Heart left ventricle (tissue), 16 donors: Measurements from ENCODE around the gene PLD6. TPM values are rescaled to one million over a fixed set of nuclear protein-coding genes. Genes with fewer than 3 reads are reported as not detected.
A peak's percentile ranks its signal among the peaks of the same experiment; 100 is the strongest.

Experiments used
- ATAC-seq, 4 donors: fragments of 200-7000 bp; cut with Tn5 transposase; one replicate each; pipeline ENCODE4 v1.9.1; 2020 to 2022; ENCODE audit warnings: moderate library complexity in 4 of 4, mild to moderate bottlenecking in 3 of 4, moderate number of reproducible peaks in 1 of 4
- DNase-seq, 5 donors: peaks; one replicate each; pipeline ENCODE4 v3.0.0-alpha.2; 2020
- H3K27ac ChIP-seq, 12 donors: fragments of 200-600 bp; sonication (generic) in 4 of 12; one replicate each; pipeline versions ENCODE4 v1.5.0 to v1.8.0; 2016 to 2022; ENCODE audit warnings: mild to moderate bottlenecking in 2 of 12
- H3K27me3 ChIP-seq, 9 donors: fragments of 200-600 bp; sonication (generic) in 2 of 9; one replicate each; pipeline versions ENCODE4 v1.5.1 to v1.8.0; 2016 to 2022; ENCODE audit warnings: mild to moderate bottlenecking in 3 of 9
- H3K36me3 ChIP-seq, 9 donors: fragments of 200-600 bp; sonication (generic) in 2 of 9; one replicate each; pipeline versions ENCODE4 v1.5.0 to v1.8.0; 2018 to 2022; ENCODE audit warnings: mild to moderate bottlenecking in 2 of 9
- H3K4me1 ChIP-seq, 12 donors: fragments of 200-600 bp; sonication (generic) in 4 of 12; one replicate each; pipeline versions ENCODE4 v1.5.0 to v1.8.0; 2016 to 2022; ENCODE audit warnings: mild to moderate bottlenecking in 3 of 12
- H3K4me3 ChIP-seq, 12 donors: fragments of 200-600 bp; sonication (generic) in 4 of 12; one replicate each; pipeline versions ENCODE4 v1.5.0 to v1.8.0; 2017 to 2022; ENCODE audit warnings: mild to moderate bottlenecking in 9 of 12, moderate library complexity in 4 of 12
- H3K9me3 ChIP-seq, 12 donors: fragments of 200-600 bp; sonication (generic) in 4 of 12; one replicate each; pipeline versions ENCODE4 v1.5.0 to v1.8.0; 2016 to 2022; ENCODE audit warnings: mild to moderate bottlenecking in 1 of 12
- CTCF ChIP-seq, 12 donors: fragments of 200-600 bp; sonication (generic) in 4 of 12; IDR thresholded peaks; one replicate each; pipeline versions ENCODE4 v1.5.0 to v1.8.0; 2018 to 2022; ENCODE audit warnings: antibody characterized with exemption in 12 of 12, mild to moderate bottlenecking in 5 of 12
- POLR2A ChIP-seq, 2 donors: fragments of 450-650 bp; IDR thresholded peaks; one replicate each; pipeline ENCODE4 v1.6.1; 2017; ENCODE audit warnings: antibody characterized with exemption in 2 of 2, mild to moderate bottlenecking in 2 of 2, moderate library complexity in 2 of 2
- WGBS, 4 donors: extraction: QIAGEN DNeasy Blood & Tissue Kit in 2 of 4; methylation state at CpG; one replicate each; pipeline versions ENCODE4 v1.1.5 to v1.1.7; 2013 to 2018; 5-methylcytosine and 5-hydroxymethylcytosine counted together
- intact Hi-C, 10 donors: fragments of 100-400 bp; cut with DNase I; formaldehyde crosslinking; loops; one replicate each; pipeline versions ENCODE4 v1.11.1 to v1.14.2; 2022
- polyA plus RNA-seq, 2 donors: library from polyadenylated mRNA; stranded (reverse); fragments of 200-250 nt; gene quantifications; one replicate each; pipeline ENCODE4 v1.2.3, GENCODE V29; 2013
- total RNA-seq, 9 donors: library from RNA; depleted of rRNA in 2 of 9; stranded (reverse); fragments of >200 nt in 2 of 9; fragmentation: NEBNext Ultra II Directional in 3 of 9; extraction: Animal tissue kit (Norgen Biotek cat#: 25700) in 3 of 9; gene quantifications; one replicate each; pipeline versions ENCODE4 v1.1.0 to v1.2.4, GENCODE V29; 2016 to 2023
- donor health status: ischemic (EF 13 %, LVEDD 7.1; RV severe dilation, severe dysfunction).
- donor health status: healthy with polysubstance abuse.
- donor health status: DM: no; HTN: yes; CAD: no.
- donor health status: DM: no; HTN: no; CAD: no.
- donor health status: ischemic (EF 25% LVEDD 6.9; RV normal size, moderate dysfunction).
- donor health status: ischemic (EF 25% LVEDD 5.7; RV mildly dilated, moderate dysfunction).
- donor health status: healthy.
- donor health status: DM: yes; HTN: yes; CAD: no.
- donor health status: ischemic (EF 35%, LVEDD 5.7; RV mildly dilated, moderate dysfunction).
- donor health status: nonischemic (EF 11% LVEDD 7.7; RV severe dilation, severe dysfunction).
- donor health status: DM: yes; HTN: yes; CAD: no.
- donor health status: PGD.
- donor health status: ischemic (EF 29% LVEDD 5.4; RV normal size, mild dysfunction).
- donor health status: nonischemic (EF 23%, LVEDD 6.1; RV moderate dilation, normal function).

Gene PLD6
- total and polyA plus RNA-seq, 11 donors, result 3.8 to 11.8 (median 6.1) TPM

- Histone ChIP-seq H3K27me3 (no peaks in the 10 kb centered on the region), H3K9me3 (no peaks in the 10 kb centered on the region), H3K27ac (no peak overlapping the region), H3K4me3 (no peak overlapping the region), H3K4me1 (no peaks in the 10 kb centered on the region), H3K36me3 (peaks cover 2 to 100% (median 100%) of the 10 kb centered on the region in 9 donors)
- TF ChIP-seq CTCF (IDR thresholded peaks at IDR 0.05), result no peak
- no peak for TF ChIP-seq POLR2A (IDR thresholded peaks at IDR 0.05)
- WGBS, 4 donors, result 91 to 95% (median 93%) methylated on average over 13 to 22 of the region's 22 CpGs
- ATAC-seq (no peak), DNase-seq (peak in 1 of 5 donors; percentile 22)
- intact Hi-C loops, result no loop called here
These were observed 15.2 kb upstream of the PLD6 start for GRCh38 chr17:17221329-17221728.

- no peak for ATAC-seq
- TF ChIP-seq POLR2A (IDR thresholded peaks at IDR 0.05) (no peak), CTCF (IDR thresholded peaks at IDR 0.05) (no peak)
- peaks cover 2 to 100% (median 100%) of the 10 kb centered on the region in 9 donors for H3K36me3 ChIP-seq
- H3K27me3 ChIP-seq, result no peaks in the 10 kb centered on the region
- no peak overlapping the region for H3K27ac ChIP-seq
- no peaks in the 10 kb centered on the region for H3K9me3 ChIP-seq
- no peaks in the 10 kb centered on the region for H3K4me1 ChIP-seq
- DNase-seq, result peak in 2 of 5 donors; percentile 2 to 3
- 90 to 98% (median 93%) methylated on average over 8 of the region's 8 CpGs for WGBS, 4 donors
- no peak overlapping the region for H3K4me3 ChIP-seq
- intact Hi-C loops, result no loop called here
These were observed 14.4 kb upstream of the PLD6 start for GRCh38 chr17:17220529-17220928.

GRCh38 chr17:17217995-17218394, 11.9 kb upstream of the PLD6 start:
- DNase-seq (peak in 1 of 5 donors; percentile 1), ATAC-seq (no peak)
- TF ChIP-seq CTCF (IDR thresholded peaks at IDR 0.05) (no peak), POLR2A (IDR thresholded peaks at IDR 0.05) (no peak)
- peaks cover 2 to 100% (median 99%) of the 10 kb centered on the region in 9 donors for H3K36me3 ChIP-seq
- no peak overlapping the region for H3K4me3 ChIP-seq
- H3K27ac ChIP-seq, result no peak overlapping the region
- 87 to 95% (median 94%) methylated on average over 3 of the region's 3 CpGs for WGBS, 4 donors
- no peaks in the 10 kb centered on the region for H3K27me3 ChIP-seq
- H3K4me1 ChIP-seq, result peaks cover 0 to 2% (median 0%) of the 10 kb centered on the region in 12 donors
- intact Hi-C loops, result loop anchor here in 2 of 10 donors (10.0 kb wide), 1 partner anchor 213 kb away; no protein-coding TSS in a partner anchor
- H3K9me3 ChIP-seq, result no peaks in the 10 kb centered on the region

- 84 to 89% (median 88%) methylated on average over 11 to 16 of the region's 16 CpGs for WGBS, 4 donors
- peaks cover 0 to 2% (median 0%) of the 10 kb centered on the region in 12 donors for H3K4me1 ChIP-seq
- H3K27me3 ChIP-seq, result no peaks in the 10 kb centered on the region
- H3K9me3 ChIP-seq, result no peaks in the 10 kb centered on the region
- peaks cover 2 to 100% (median 97%) of the 10 kb centered on the region in 9 donors for H3K36me3 ChIP-seq
- H3K27ac ChIP-seq, result no peak overlapping the region
- intact Hi-C loops, result loop anchor here in 2 of 10 donors (10.0 kb wide), 1 partner anchor 212 kb away; no protein-coding TSS in a partner anchor
- no peak for ATAC-seq
- DNase-seq, result peak in 1 of 5 donors; percentile 11
- H3K4me3 ChIP-seq, result no peak overlapping the region
- TF ChIP-seq CTCF (IDR thresholded peaks at IDR 0.05) (no peak), POLR2A (IDR thresholded peaks at IDR 0.05) (no peak)
These were observed 10.6 kb upstream of the PLD6 start for GRCh38 chr17:17216776-17217175.
